CD4-positive, alpha-beta T cell treated with Interferon gamma for 1 hour (primary cell): ENCODE results near the gene ACTN3.
A peak's percentile ranks its signal among the peaks of the same experiment; 100 is the strongest.
"Not testable (repeated sequence)": the region's sequence is repeated elsewhere in the genome, so short reads cannot be mapped to it uniquely, and the experiment has no call there.

Experiments
- DNase-seq: peaks from one replicate; pipeline ENCODE4 v3.0.0-alpha.2; 2020

The ACTN3 gene

GRCh38 chr11:66567787-66568123, 21.1 kb downstream of the ACTN3 start:
- no peak for DNase-seq

GRCh38 chr11:66568124-66568916, 21.6 kb downstream of the ACTN3 start, which contains the start of gene CTSF:
Gene CTSF (minus strand): TSS chr11:66568606. CDS start chr11:66568486, 120 bp downstream.
- peak; percentile 73 for DNase-seq

GRCh38 chr11:66569076-66569475, 22.4 kb downstream of the ACTN3 start:
- no peak for DNase-seq

- DNase-seq: no peak
Measured at GRCh38 chr11:66570079-66570849, 23.6 kb downstream of the ACTN3 start.

- no peak for DNase-seq
Measured at GRCh38 chr11:66570850-66571180, 24.1 kb downstream of the ACTN3 start.

- peak; percentile 69 for DNase-seq
Measured at GRCh38 chr11:66579017-66579606, 32.4 kb downstream of the ACTN3 start.

GRCh38 chr11:66580803-66581202, 34.1 kb downstream of the ACTN3 start:
- no peak for DNase-seq

- DNase-seq: no peak
Measured at GRCh38 chr11:66581261-66581660, 34.6 kb downstream of the ACTN3 start.

- not testable (repeated sequence) for DNase-seq
Measured at GRCh38 chr11:66582565-66583147, 36.0 kb downstream of the ACTN3 start.

- not testable (repeated sequence) for DNase-seq
Measured at GRCh38 chr11:66585447-66585846, 38.7 kb downstream of the ACTN3 start.

- no peak for DNase-seq
Measured at GRCh38 chr11:66586136-66586535, 39.4 kb downstream of the ACTN3 start.

GRCh38 chr11:66589315-66589714, 42.6 kb downstream of the ACTN3 start:
- DNase-seq: not testable (repeated sequence)

GRCh38 chr11:66589996-66590675, 43.4 kb downstream of the ACTN3 start:
- no peak for DNase-seq

GRCh38 chr11:66591175-66591574, 44.5 kb downstream of the ACTN3 start:
- no peak for DNase-seq

GRCh38 chr11:66592457-66593302, 46.0 kb downstream of the ACTN3 start, which contains the start of the genes CCDC87 and CCS:
Gene CCDC87 (minus strand): TSS chr11:66593063. CDS start chr11:66593015, 48 bp downstream.
Gene CCS (plus strand): TSS chr11:66593185. CDS start chr11:66593262, 77 bp downstream.
- DNase-seq: peak; percentile 98

- DNase-seq: no peak
Measured at GRCh38 chr11:66593303-66593635, 46.6 kb downstream of the ACTN3 start.

- DNase-seq: no peak
Measured at GRCh38 chr11:66593650-66594049, 46.9 kb downstream of the ACTN3 start.

- no peak for DNase-seq
Measured at GRCh38 chr11:66595245-66595904, 48.7 kb downstream of the ACTN3 start.

- DNase-seq: no peak
Measured at GRCh38 chr11:66598993-66599392, 52.3 kb downstream of the ACTN3 start.

GRCh38 chr11:66600219-66600618, 53.5 kb downstream of the ACTN3 start:
- DNase-seq: no peak

- DNase-seq: no peak
Measured at GRCh38 chr11:66600631-66601233, 54.0 kb downstream of the ACTN3 start.
